GM23338 (cell line): Measurements from ENCODE around the gene RNF112. TPM values are rescaled to one million over a fixed set of nuclear protein-coding genes. Genes with fewer than 3 reads are reported as not detected.

ENCODE experiments used
- CREB1 ChIP-seq: fragments of 250-450 bp; sonication (Bioruptor Pico); IDR thresholded peaks from 2 replicates; pipeline ENCODE4 v1.5.0; 2020; ENCODE audit warnings: low read depth, mild to moderate bottlenecking, moderate library complexity
- EZH2 ChIP-seq: fragments of 200-600 bp; sonication (generic); IDR thresholded peaks from one replicate; pipeline ENCODE4 v1.8.0; 2017; ENCODE audit warnings: antibody characterized with exemption, mild to moderate bottlenecking, low read depth; ENCODE audit not compliant: unreplicated experiment
- EZH2phosphoT487 ChIP-seq: fragments of 200-600 bp; sonication (generic); IDR thresholded peaks from one replicate; pipeline ENCODE4 v1.8.1; 2018; ENCODE audit warnings: antibody characterized with exemption; ENCODE audit not compliant: unreplicated experiment
- JUNB ChIP-seq: IDR thresholded peaks from one replicate; pipeline ENCODE4 v1.6.1; 2016; ENCODE audit warnings: antibody characterized with exemption; ENCODE audit not compliant: unreplicated experiment
- NANOG ChIP-seq: IDR thresholded peaks from 2 replicates; pipeline ENCODE4 v1.6.1; 2016; ENCODE audit warnings: antibody characterized with exemption, borderline replicate concordance
- ZNF114 ChIP-seq: fragments of 250-450 bp; sonication (Bioruptor Pico); IDR thresholded peaks from 2 replicates; pipeline ENCODE4 v1.5.0; 2020; ENCODE audit warnings: mild to moderate bottlenecking, moderate library complexity
- ZNF331 ChIP-seq: fragments of 250-450 bp; sonication (Bioruptor Pico); IDR thresholded peaks from 2 replicates; pipeline ENCODE4 v1.5.0; 2020; ENCODE audit warnings: low read depth, mild to moderate bottlenecking, moderate library complexity
- polyA plus RNA-seq: library from polyadenylated mRNA; unstranded; fragments of >200 nt; fragmentation: Nextera tagmentation; extraction: Ambion mirVana; gene quantifications from 2 replicates; pipeline ENCODE4 v1.2.1, GENCODE V29; 2016
- total RNA-seq: library from RNA; depleted of rRNA; stranded (reverse); fragments of >200 nt; shearing (Covaris generic); gene quantifications from 2 replicates; pipeline ENCODE4 v1.2.3, GENCODE V29; 2014
- TF ChIP-seq, protein P1 (sequence below): fragments of 250-450 bp; sonication (Bioruptor Pico); IDR thresholded peaks from 2 replicates; pipeline ENCODE4 v1.5.0; 2020; ENCODE audit warnings: mild to moderate bottlenecking, moderate library complexity
- TF ChIP-seq, protein P2 (sequence below): IDR thresholded peaks from one replicate; pipeline ENCODE4 v1.6.1; 2018; ENCODE audit warnings: antibody characterized with exemption; ENCODE audit not compliant: unreplicated experiment
- TF ChIP-seq, protein P3 (sequence below): IDR thresholded peaks from 2 replicates; pipeline ENCODE4 v1.6.1; 2016; ENCODE audit warnings: antibody characterized with exemption
- TF ChIP-seq, protein P4 (sequence below), 2 experiments: fragments of 200-600 bp in 1 of 2; sonication (generic) in 1 of 2; conservative IDR thresholded peaks; 2 replicates each; pipeline versions ENCODE4 v1.5.1 to v1.6.1; 2016 to 2017; ENCODE audit warnings: antibody characterized with exemption in 2 of 2, low read depth in 2 of 2, mild to moderate bottlenecking in 2 of 2, moderate library complexity in 1 of 2

The RNF112 gene
- total and polyA plus RNA-seq, 2 experiments from 2014 or later: 0.42 to 4.1 TPM

DNA sequence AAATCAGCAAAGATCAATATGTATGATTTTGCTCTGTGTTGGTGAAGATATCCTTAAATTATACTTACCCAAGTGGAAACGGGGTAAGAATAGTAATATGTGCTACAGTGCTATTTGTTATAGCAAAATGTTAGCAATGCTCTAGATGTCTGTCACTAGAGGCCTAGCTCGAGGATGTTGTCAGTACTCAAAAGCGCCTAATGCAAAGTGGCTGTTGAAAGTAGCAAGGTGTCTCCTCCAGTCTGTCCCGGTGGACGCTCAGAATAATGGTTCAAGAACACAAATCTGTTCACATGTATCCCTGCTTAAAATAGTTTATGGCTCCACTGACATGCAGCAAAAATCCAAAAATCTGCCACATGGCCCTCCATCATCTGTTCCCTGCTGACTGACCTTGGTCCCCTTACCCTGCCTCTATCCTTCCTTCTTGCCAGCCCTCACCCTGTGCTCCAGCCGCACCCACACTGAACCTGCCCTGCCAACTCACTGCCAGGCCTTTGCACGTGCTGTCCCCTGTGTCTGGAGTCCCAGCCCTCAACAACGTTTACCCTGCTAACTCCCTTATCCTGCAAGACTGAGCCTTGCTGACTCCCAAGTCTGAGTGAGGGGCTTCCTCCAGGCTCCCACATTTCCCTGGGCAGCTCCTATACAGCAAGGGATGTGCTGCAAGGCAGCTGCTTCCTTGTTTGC is 9.6 kb upstream of the RNF112 start (continued):
- TF ChIP-seq, protein P1, sequence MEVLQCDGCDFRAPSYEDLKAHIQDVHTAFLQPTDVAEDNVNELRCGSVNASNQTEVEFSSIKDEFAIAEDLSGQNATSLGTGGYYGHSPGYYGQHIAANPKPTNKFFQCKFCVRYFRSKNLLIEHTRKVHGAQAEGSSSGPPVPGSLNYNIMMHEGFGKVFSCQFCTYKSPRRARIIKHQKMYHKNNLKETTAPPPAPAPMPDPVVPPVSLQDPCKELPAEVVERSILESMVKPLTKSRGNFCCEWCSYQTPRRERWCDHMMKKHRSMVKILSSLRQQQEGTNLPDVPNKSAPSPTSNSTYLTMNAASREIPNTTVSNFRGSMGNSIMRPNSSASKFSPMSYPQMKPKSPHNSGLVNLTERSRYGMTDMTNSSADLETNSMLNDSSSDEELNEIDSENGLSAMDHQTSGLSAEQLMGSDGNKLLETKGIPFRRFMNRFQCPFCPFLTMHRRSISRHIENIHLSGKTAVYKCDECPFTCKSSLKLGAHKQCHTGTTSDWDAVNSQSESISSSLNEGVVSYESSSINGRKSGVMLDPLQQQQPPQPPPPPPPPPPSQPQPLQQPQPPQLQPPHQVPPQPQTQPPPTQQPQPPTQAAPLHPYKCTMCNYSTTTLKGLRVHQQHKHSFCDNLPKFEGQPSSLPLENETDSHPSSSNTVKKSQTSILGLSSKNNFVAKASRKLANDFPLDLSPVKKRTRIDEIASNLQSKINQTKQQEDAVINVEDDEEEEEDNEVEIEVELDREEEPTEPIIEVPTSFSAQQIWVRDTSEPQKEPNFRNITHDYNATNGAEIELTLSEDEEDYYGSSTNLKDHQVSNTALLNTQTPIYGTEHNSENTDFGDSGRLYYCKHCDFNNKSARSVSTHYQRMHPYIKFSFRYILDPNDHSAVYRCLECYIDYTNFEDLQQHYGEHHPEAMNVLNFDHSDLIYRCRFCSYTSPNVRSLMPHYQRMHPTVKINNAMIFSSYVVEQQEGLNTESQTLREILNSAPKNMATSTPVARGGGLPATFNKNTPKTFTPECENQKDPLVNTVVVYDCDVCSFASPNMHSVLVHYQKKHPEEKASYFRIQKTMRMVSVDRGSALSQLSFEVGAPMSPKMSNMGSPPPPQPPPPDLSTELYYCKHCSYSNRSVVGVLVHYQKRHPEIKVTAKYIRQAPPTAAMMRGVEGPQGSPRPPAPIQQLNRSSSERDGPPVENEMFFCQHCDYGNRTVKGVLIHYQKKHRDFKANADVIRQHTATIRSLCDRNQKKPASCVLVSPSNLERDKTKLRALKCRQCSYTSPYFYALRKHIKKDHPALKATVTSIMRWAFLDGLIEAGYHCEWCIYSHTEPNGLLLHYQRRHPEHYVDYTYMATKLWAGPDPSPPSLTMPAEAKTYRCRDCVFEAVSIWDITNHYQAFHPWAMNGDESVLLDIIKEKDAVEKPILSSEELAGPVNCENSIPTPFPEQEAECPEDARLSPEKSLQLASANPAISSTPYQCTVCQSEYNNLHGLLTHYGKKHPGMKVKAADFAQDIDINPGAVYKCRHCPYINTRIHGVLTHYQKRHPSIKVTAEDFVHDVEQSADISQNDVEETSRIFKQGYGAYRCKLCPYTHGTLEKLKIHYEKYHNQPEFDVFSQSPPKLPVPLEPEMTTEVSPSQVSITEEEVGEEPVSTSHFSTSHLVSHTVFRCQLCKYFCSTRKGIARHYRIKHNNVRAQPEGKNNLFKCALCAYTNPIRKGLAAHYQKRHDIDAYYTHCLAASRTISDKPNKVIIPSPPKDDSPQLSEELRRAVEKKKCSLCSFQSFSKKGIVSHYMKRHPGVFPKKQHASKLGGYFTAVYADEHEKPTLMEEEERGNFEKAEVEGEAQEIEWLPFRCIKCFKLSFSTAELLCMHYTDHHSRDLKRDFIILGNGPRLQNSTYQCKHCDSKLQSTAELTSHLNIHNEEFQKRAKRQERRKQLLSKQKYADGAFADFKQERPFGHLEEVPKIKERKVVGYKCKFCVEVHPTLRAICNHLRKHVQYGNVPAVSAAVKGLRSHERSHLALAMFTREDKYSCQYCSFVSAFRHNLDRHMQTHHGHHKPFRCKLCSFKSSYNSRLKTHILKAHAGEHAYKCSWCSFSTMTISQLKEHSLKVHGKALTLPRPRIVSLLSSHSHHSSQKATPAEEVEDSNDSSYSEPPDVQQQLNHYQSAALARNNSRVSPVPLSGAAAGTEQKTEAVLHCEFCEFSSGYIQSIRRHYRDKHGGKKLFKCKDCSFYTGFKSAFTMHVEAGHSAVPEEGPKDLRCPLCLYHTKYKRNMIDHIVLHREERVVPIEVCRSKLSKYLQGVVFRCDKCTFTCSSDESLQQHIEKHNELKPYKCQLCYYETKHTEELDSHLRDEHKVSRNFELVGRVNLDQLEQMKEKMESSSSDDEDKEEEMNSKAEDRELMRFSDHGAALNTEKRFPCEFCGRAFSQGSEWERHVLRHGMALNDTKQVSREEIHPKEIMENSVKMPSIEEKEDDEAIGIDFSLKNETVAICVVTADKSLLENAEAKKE: no peak
- no peak for TF ChIP-seq EZH2
- TF ChIP-seq, protein P2, sequence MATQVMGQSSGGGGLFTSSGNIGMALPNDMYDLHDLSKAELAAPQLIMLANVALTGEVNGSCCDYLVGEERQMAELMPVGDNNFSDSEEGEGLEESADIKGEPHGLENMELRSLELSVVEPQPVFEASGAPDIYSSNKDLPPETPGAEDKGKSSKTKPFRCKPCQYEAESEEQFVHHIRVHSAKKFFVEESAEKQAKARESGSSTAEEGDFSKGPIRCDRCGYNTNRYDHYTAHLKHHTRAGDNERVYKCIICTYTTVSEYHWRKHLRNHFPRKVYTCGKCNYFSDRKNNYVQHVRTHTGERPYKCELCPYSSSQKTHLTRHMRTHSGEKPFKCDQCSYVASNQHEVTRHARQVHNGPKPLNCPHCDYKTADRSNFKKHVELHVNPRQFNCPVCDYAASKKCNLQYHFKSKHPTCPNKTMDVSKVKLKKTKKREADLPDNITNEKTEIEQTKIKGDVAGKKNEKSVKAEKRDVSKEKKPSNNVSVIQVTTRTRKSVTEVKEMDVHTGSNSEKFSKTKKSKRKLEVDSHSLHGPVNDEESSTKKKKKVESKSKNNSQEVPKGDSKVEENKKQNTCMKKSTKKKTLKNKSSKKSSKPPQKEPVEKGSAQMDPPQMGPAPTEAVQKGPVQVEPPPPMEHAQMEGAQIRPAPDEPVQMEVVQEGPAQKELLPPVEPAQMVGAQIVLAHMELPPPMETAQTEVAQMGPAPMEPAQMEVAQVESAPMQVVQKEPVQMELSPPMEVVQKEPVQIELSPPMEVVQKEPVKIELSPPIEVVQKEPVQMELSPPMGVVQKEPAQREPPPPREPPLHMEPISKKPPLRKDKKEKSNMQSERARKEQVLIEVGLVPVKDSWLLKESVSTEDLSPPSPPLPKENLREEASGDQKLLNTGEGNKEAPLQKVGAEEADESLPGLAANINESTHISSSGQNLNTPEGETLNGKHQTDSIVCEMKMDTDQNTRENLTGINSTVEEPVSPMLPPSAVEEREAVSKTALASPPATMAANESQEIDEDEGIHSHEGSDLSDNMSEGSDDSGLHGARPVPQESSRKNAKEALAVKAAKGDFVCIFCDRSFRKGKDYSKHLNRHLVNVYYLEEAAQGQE: no peak
- no peak for TF ChIP-seq EZH2phosphoT487
- TF ChIP-seq, protein P3, sequence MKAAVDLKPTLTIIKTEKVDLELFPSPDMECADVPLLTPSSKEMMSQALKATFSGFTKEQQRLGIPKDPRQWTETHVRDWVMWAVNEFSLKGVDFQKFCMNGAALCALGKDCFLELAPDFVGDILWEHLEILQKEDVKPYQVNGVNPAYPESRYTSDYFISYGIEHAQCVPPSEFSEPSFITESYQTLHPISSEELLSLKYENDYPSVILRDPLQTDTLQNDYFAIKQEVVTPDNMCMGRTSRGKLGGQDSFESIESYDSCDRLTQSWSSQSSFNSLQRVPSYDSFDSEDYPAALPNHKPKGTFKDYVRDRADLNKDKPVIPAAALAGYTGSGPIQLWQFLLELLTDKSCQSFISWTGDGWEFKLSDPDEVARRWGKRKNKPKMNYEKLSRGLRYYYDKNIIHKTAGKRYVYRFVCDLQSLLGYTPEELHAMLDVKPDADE: no peak
- TF ChIP-seq, protein P4, sequence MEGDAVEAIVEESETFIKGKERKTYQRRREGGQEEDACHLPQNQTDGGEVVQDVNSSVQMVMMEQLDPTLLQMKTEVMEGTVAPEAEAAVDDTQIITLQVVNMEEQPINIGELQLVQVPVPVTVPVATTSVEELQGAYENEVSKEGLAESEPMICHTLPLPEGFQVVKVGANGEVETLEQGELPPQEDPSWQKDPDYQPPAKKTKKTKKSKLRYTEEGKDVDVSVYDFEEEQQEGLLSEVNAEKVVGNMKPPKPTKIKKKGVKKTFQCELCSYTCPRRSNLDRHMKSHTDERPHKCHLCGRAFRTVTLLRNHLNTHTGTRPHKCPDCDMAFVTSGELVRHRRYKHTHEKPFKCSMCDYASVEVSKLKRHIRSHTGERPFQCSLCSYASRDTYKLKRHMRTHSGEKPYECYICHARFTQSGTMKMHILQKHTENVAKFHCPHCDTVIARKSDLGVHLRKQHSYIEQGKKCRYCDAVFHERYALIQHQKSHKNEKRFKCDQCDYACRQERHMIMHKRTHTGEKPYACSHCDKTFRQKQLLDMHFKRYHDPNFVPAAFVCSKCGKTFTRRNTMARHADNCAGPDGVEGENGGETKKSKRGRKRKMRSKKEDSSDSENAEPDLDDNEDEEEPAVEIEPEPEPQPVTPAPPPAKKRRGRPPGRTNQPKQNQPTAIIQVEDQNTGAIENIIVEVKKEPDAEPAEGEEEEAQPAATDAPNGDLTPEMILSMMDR (conservative IDR thresholded peaks at IDR 0.05; ENCODE audit: low read depth in 2 of 2): no peak
- no peak for TF ChIP-seq NANOG
- TF ChIP-seq JUNB: no peak
- no peak for TF ChIP-seq CREB1 (CRISPR knock-in tag)
- no peak for TF ChIP-seq ZNF114
- no peak for TF ChIP-seq ZNF331 (CRISPR knock-in tag)
